Peyer's patch (tissue), 4 donors: Measurements from ENCODE around the gene OSBPL7.

Experiments
- CTCF ChIP-seq, 6 experiments: fragments of 450-650 bp in 4 of 6; fragments of 200-600 bp in 2 of 6; sonication (generic) in 1 of 6; IDR thresholded peaks; one replicate each; pipeline ENCODE4 v1.5.1; 2017 to 2019; ENCODE audit warnings: antibody characterized with exemption in 6 of 6, mild to moderate bottlenecking in 3 of 6, moderate library complexity in 1 of 6
- POLR2A ChIP-seq, 2 donors: fragments of 450-650 bp; IDR thresholded peaks; one replicate each; pipeline ENCODE4 v1.5.1; 2017; ENCODE audit warnings: antibody characterized with exemption in 2 of 2, mild to moderate bottlenecking in 2 of 2, moderate library complexity in 2 of 2

- TF ChIP-seq CTCF (IDR thresholded peaks at IDR 0.05) (no peak), POLR2A (IDR thresholded peaks at IDR 0.05) (no peak)
These were observed 28.6 kb downstream of the OSBPL7 start for GRCh38 chr17:47792979-47793378.
